HCT116 (cell line): ENCODE results near the gene PPDPF.

Experiments used
- ELF1 ChIP-seq: IDR thresholded peaks from 2 replicates; pipeline ENCODE4 v1.6.1; 2012; ENCODE audit warnings: low read depth, borderline replicate concordance
- EZH2 ChIP-seq: fragments of 200-600 bp; sonication (generic); IDR thresholded peaks from 2 replicates; pipeline ENCODE4 v1.6.1; 2017; ENCODE audit warnings: antibody characterized with exemption, mixed run types
- EZH2phosphoT487 ChIP-seq: fragments of 200-600 bp; IDR thresholded peaks from 2 replicates; pipeline ENCODE4 v1.6.1; 2018; ENCODE audit warnings: antibody characterized with exemption, borderline replicate concordance
- POLR2A ChIP-seq: IDR thresholded peaks from 2 replicates; pipeline ENCODE4 v1.7.0; 2011; ENCODE audit warnings: borderline replicate concordance; ENCODE audit not compliant: insufficient read depth, insufficient read length; ENCODE audit errors: extremely low read depth
- POLR2AphosphoS5 ChIP-seq: IDR thresholded peaks from 2 replicates; pipeline ENCODE4 v1.6.1; 2011; ENCODE audit warnings: mild to moderate bottlenecking, low read depth, low read length, moderate library complexity
- SIN3A ChIP-seq: IDR thresholded peaks from 2 replicates; pipeline ENCODE4 v1.6.1; 2012; ENCODE audit warnings: low read depth
- SP1 ChIP-seq: IDR thresholded peaks from 2 replicates; pipeline ENCODE4 v1.6.1; 2012; ENCODE audit warnings: low read depth
- TCF7L2 ChIP-seq: IDR thresholded peaks from 2 replicates; pipeline ENCODE4 v1.7.0; 2011; ENCODE audit warnings: borderline replicate concordance, inconsistent platforms; ENCODE audit not compliant: insufficient read depth, insufficient read length; ENCODE audit errors: extremely low read depth
- ZNF274 ChIP-seq: fragments of 200-500 bp; sonication (Bioruptor generic); IDR thresholded peaks from 2 replicates; pipeline ENCODE4 v1.6.1; 2014; ENCODE audit warnings: mild to moderate bottlenecking, low read depth, low read length, inconsistent platforms
- TF ChIP-seq, protein P1 (sequence below), 3 experiments: fragments of 200-600 bp in 1 of 3; sonication (generic) in 1 of 3; IDR thresholded peaks in 2 of 3; conservative IDR thresholded peaks in 1 of 3; 2 replicates each; pipeline ENCODE4 v1.5.1; 2012 to 2017; ENCODE audit warnings: low read depth in 2 of 3, low read length in 2 of 3, antibody characterized with exemption in 1 of 3, borderline replicate concordance in 1 of 3, control low read depth in 1 of 3, mild to moderate bottlenecking in 1 of 3, mixed read lengths in 1 of 3, mixed run types in 1 of 3, moderate library complexity in 1 of 3; ENCODE audit not compliant: insufficient read depth in 1 of 3
- TF ChIP-seq, protein P2 (sequence below): IDR thresholded peaks from 2 replicates; pipeline ENCODE4 v1.6.1; 2012; ENCODE audit warnings: low read depth
- TF ChIP-seq, protein P3 (sequence below): IDR thresholded peaks from 2 replicates; pipeline ENCODE4 v1.6.1; 2012

DNA sequence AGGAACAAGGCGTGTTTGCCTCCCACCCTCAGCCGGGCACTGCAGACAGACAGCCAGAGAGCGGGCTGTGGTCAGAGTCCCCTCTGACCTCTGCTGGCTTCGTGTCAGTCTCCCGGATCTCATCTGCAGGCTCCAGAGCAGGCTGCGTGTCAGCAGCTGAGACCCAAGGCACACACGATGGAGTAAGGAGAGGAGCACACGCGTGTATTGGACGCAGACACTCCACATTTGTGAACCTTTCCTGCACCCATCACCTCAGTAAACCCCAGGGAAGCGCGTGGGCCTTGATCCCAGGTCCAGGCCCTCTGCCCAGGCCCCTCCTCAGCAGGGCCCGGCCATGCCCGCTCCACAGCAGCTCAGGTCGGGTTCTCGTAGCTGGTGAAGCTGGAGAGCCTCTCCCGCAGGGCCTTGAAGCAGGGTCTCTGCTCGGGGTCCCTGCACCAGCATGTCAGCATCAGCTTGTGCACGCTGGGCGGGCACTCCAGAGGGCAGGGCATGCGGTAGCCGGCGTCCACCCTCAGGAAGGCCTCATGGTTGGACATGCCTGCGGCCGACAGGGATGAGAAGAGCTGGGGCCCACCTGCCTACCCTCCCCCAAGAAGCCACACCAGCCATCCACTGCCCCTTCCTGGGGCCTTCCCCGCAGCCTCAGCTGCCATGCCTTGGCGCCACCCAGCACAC is 8.8 kb downstream of the PPDPF start:
- no peak for TF ChIP-seq SP1
- TF ChIP-seq, protein P1, sequence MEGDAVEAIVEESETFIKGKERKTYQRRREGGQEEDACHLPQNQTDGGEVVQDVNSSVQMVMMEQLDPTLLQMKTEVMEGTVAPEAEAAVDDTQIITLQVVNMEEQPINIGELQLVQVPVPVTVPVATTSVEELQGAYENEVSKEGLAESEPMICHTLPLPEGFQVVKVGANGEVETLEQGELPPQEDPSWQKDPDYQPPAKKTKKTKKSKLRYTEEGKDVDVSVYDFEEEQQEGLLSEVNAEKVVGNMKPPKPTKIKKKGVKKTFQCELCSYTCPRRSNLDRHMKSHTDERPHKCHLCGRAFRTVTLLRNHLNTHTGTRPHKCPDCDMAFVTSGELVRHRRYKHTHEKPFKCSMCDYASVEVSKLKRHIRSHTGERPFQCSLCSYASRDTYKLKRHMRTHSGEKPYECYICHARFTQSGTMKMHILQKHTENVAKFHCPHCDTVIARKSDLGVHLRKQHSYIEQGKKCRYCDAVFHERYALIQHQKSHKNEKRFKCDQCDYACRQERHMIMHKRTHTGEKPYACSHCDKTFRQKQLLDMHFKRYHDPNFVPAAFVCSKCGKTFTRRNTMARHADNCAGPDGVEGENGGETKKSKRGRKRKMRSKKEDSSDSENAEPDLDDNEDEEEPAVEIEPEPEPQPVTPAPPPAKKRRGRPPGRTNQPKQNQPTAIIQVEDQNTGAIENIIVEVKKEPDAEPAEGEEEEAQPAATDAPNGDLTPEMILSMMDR (IDR thresholded peaks at IDR 0.05 in 2 of 3, conservative IDR thresholded peaks at IDR 0.05 in 1 of 3; ENCODE audit: borderline replicate concordance in 1 of 3, insufficient read depth in 1 of 3, low read depth in 2 of 3, low read length in 2 of 3), result no peak
- TF ChIP-seq POLR2AphosphoS5, result no peak
- TF ChIP-seq ELF1, result no peak
- no peak for TF ChIP-seq POLR2A
- TF ChIP-seq, protein P2, sequence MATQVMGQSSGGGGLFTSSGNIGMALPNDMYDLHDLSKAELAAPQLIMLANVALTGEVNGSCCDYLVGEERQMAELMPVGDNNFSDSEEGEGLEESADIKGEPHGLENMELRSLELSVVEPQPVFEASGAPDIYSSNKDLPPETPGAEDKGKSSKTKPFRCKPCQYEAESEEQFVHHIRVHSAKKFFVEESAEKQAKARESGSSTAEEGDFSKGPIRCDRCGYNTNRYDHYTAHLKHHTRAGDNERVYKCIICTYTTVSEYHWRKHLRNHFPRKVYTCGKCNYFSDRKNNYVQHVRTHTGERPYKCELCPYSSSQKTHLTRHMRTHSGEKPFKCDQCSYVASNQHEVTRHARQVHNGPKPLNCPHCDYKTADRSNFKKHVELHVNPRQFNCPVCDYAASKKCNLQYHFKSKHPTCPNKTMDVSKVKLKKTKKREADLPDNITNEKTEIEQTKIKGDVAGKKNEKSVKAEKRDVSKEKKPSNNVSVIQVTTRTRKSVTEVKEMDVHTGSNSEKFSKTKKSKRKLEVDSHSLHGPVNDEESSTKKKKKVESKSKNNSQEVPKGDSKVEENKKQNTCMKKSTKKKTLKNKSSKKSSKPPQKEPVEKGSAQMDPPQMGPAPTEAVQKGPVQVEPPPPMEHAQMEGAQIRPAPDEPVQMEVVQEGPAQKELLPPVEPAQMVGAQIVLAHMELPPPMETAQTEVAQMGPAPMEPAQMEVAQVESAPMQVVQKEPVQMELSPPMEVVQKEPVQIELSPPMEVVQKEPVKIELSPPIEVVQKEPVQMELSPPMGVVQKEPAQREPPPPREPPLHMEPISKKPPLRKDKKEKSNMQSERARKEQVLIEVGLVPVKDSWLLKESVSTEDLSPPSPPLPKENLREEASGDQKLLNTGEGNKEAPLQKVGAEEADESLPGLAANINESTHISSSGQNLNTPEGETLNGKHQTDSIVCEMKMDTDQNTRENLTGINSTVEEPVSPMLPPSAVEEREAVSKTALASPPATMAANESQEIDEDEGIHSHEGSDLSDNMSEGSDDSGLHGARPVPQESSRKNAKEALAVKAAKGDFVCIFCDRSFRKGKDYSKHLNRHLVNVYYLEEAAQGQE, result no peak
- no peak for TF ChIP-seq ZNF274
- TF ChIP-seq, protein P3, sequence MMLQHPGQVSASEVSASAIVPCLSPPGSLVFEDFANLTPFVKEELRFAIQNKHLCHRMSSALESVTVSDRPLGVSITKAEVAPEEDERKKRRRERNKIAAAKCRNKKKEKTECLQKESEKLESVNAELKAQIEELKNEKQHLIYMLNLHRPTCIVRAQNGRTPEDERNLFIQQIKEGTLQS, result no peak
- TF ChIP-seq EZH2phosphoT487, result no peak
- TF ChIP-seq EZH2, result no peak
- TF ChIP-seq TCF7L2, result no peak
- no peak for TF ChIP-seq SIN3A
